ENCODE results near the gene TF.
"Not testable (repeated sequence)": the region's sequence is repeated elsewhere in the genome, so short reads cannot be mapped to it uniquely, and the experiment has no call there.

TF gene

GRCh38 chr3:133745981-133746711 is at the start of gene TF:
TF (plus strand) TSS chr3:133746393; CDS start chr3:133746441, 48 bp downstream.
- no peak for DNase-seq

- DNase-seq: no peak
Measured at GRCh38 chr3:133697960-133698359, 48.2 kb upstream of the TF start.

- DNase-seq: no peak
Measured at GRCh38 chr3:133699467-133699866, 46.7 kb upstream of the TF start.

DNA sequence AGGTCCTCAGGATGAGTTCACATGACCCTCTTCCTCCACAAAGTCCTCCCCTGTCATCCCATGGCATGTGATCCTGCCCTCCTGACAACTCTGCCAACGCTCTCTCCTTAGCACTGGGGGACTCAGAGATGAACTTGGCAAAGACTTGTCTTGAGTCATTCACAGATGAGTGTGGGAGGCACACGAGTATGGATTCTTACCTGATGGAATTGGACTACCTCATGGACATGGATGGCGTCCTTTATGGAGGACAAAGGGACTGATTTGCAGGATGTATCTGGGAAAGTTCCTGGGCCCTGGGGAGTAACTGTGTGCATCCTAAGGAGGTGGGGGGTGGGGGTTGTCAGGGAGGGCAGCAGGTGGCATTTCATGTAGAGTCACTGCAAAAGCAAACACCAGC is 46.3 kb upstream of the TF start:
- DNase-seq: no peak

DNA sequence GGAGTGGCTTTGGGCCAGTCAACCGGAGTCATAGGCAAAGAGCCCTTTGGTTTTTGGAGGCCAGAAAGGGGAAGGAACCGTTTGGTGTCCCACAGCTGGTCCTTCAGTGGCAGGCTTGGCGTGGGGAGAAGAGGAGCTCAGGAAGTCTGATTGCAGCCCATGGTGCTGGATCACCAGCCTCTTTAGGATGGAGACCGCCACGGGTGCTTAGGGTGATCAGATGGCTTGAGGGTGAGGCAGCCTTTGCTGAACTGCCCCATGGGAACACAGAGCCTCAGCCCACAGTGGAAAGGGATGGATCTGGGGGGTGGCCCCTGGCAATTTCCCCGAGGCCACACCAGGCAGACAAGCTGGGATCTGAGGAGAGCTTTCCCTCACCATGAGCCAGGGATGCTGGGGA is 45.8 kb upstream of the TF start:
- DNase-seq: no peak

GRCh38 chr3:133701435-133702358 is 44.5 kb upstream of the TF start:
- DNase-seq: no peak

DNA sequence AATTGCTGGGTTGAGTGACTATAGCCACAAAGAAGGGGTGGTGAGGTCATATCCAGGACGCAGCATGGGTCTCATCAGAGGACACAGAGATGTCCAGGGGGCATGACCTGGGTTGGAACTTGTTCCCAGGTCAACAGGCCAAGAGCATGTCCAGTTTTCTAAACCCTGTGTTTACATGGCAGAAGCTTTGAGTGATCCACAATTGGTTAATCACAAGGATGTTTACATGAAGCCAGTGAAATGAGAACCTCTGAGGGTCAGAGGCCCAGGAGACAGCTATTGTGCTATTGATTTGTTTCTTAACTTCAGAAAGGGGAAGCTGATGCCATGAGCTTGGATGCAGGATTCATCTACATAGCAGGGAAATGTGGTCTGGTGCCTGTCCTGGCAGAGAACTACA is 42.3 kb upstream of the TF start:
- DNase-seq: no peak

DNA sequence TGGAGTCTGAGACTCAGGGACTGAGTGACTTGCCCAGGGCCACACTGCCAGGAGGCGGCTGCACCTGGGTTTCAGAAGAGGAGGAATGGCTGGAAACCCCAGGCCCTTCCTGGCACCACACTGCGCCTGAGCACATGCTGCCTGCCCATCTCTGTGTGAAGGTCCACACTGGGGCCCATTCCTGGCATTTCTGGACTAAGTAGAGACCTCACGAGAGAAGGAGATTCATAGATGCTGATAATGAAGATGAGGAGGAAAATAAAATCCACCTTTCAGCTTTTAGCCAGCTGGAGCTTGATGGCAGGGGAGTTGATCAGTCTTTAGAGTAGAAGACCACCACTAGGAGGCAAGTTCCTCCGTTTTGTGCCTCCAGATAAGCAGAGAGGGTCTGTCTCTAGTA is 40.2 kb upstream of the TF start:
- DNase-seq: no peak

DNA sequence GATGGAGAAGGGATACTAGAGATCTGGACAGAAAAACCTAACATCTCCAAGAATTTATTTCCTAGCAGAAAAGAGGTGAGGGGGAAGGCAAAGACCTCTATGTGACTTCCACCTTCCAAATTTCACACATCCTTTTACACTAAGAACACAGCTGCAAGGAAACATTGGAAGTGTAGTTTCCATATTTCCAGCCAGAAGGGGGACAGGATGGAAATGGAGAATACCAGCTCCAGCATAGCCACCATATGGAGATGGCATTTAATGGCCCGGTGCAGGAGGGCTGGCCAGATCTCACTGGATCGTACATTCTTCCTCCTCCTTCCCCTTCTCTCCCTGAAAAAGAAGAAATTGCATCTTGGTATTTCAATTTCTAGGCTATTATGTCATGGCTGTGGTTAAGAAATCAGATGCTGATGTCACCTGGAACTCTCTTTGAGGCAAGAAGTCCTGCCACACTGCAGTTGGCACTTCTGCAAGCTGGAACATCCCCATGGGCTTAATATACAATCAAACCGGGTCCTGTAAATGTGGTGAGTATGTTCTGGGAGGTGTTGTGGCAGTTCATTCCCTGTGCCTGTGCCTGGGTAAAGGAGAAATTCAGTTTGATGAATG is 36.9 kb upstream of the TF start:
- DNase-seq: no peak

DNA sequence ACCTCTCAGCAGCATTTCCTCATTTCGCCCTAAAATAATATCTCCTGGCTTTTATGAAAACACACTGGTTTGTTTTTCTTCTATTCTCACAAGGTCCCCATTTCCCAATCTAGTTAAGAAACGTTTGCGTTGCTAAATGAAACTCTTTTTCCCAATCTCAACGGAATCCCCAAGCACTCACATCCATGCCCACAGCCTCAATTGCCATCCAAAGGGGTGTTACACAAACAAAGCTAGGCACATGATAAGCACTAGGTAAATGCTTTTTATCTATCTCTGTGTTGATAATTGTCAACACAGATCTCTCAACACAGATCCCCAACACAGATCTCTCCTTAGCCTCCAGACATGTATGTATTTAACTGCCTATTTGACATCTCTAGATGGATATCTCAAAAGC is 35.2 kb upstream of the TF start:
- DNase-seq: no peak

GRCh38 chr3:133712017-133712416 is 34.2 kb upstream of the TF start:
- no peak for DNase-seq

DNA sequence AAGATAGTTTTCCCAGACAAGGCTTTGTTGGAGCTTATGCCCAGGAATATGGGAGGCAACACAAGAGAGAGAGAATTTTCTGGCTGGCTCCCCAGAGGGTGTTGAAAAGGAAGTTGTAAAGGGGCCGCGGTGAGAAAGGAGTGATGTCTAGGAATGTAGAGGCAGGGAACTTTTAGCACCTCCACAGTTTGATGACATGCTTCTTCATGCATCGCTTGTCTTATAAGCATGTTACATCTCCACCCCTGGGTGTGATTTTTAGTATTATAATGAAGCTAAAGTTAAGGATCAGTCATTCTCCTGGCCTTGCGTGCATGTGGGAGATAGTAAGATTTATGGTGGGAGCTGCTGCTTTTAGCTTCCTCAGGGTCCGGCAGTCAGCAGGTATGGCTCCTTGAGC is 32.8 kb upstream of the TF start:
- no peak for DNase-seq

GRCh38 chr3:133717424-133717823 is 28.8 kb upstream of the TF start:
- no peak for DNase-seq

GRCh38 chr3:133722935-133723334 is 23.3 kb upstream of the TF start:
- no peak for DNase-seq

- no peak for DNase-seq
Measured at GRCh38 chr3:133730993-133731392, 15.2 kb upstream of the TF start.

- DNase-seq: not testable (repeated sequence)
Measured at GRCh38 chr3:133732231-133732630, 14.0 kb upstream of the TF start.

DNA sequence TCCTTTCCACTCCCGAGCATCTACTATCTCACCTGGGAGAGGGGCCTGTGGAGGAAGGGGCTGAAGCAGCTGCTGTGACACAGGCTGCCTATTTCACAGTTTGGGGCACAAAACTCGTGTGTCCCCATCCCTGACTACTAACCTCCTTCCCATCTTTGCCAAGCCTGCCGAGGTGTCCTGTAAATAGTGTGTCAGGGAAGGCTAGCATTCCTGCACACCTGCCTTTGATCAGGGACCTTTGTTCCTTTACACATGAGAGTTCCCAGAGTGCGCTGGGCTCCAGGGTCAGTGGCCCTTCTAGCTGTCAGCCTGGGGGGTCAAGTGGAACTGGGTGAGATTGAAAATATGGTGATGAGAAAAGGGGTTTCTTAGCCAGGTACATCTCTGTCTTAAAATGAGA is 13.0 kb upstream of the TF start:
- DNase-seq: no peak

DNA sequence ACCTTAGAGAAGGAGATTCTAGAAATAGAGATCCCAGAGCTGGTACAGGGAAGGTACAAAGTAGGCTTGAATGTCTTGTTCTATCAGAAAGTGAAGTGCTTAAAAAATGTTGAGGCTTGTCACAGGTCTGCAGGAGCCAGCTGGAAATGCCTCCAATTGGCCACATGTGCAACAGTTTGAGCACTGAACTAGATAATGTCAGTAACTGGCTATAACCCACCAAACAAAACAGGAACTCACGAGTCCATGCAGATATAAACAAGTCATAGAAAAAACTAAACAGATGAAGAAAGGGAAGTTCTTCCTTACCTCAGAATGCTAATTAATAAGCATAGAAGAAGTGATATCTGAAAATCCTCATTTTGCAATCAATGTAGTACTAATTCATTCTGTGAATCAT is 11.9 kb upstream of the TF start:
- DNase-seq: no peak

- DNase-seq: no peak
Measured at GRCh38 chr3:133742351-133743091, 3.7 kb upstream of the TF start.

GRCh38 chr3:133744241-133744640 is 2.0 kb upstream of the TF start:
- no peak for DNase-seq

- no peak for DNase-seq
Measured at GRCh38 chr3:133745108-133745507, 1.1 kb upstream of the TF start.

- no peak for DNase-seq
Measured at GRCh38 chr3:133746712-133747066, 496 bp downstream of the TF start.

- no peak for DNase-seq
Measured at GRCh38 chr3:133747373-133747772, 1.2 kb downstream of the TF start.
